Astrocyte (in vitro differentiated cells and primary cell): ENCODE results near the gene WDPCP.

Source experiments
- EZH2 ChIP-seq: IDR thresholded peaks from 2 replicates; pipeline ENCODE4 v1.6.1; 2012; ENCODE audit warnings: mild to moderate bottlenecking, low read length, inconsistent platforms; ENCODE audit not compliant: insufficient read depth
- TF ChIP-seq, protein P1 (sequence below): IDR thresholded peaks from 2 replicates; pipeline ENCODE4 v1.5.1; 2011; ENCODE audit warnings: low read depth, mild to moderate bottlenecking, inconsistent platforms, low read length, moderate library complexity; ENCODE audit not compliant: insufficient read depth

DNA sequence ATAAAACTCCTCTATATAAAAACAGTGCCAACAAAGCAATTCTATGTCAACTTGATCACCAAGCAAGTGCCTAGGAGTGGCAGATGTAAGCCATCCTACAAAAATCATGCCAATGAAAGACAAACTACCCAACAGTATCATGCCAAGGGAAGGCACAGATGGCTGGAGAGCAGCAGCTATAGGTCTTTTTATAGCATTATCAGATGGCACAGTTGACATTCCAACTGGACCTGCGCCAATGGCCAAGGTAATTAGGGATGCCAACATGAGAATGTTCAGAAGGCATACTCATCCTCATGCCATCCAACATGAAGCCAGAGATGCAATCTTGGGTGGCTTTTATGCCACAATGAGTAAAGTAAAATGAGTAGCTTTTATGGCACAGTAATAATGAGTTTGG lies 300.3 kb downstream of the WDPCP start:
- TF ChIP-seq EZH2: no peak
- TF ChIP-seq, protein P1, sequence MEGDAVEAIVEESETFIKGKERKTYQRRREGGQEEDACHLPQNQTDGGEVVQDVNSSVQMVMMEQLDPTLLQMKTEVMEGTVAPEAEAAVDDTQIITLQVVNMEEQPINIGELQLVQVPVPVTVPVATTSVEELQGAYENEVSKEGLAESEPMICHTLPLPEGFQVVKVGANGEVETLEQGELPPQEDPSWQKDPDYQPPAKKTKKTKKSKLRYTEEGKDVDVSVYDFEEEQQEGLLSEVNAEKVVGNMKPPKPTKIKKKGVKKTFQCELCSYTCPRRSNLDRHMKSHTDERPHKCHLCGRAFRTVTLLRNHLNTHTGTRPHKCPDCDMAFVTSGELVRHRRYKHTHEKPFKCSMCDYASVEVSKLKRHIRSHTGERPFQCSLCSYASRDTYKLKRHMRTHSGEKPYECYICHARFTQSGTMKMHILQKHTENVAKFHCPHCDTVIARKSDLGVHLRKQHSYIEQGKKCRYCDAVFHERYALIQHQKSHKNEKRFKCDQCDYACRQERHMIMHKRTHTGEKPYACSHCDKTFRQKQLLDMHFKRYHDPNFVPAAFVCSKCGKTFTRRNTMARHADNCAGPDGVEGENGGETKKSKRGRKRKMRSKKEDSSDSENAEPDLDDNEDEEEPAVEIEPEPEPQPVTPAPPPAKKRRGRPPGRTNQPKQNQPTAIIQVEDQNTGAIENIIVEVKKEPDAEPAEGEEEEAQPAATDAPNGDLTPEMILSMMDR: no peak
